ENCODE results near the gene MAML2. TPM values are rescaled to one million over a fixed set of nuclear protein-coding genes. Genes with fewer than 3 reads are reported as not detected.

Gene MAML2
- total and polyA plus RNA-seq, 2 of the 13 experiments (the other 11 are each of a cell fraction or from before 2014, with no cell fraction given) = 2.3 to 25.9 TPM

- ATAC-seq = no peak
- H3K4me3 ChIP-seq (replicated peaks in 1 of 3; ENCODE audit: insufficient read depth in 1 of 3, low read depth in 2 of 3, low read length in 3 of 3) = no peak overlapping the region
- no peaks in the 10 kb centered on the region for H3K36me3 ChIP-seq (replicated peaks in 1 of 2; ENCODE audit: control insufficient read depth in 1 of 2, insufficient read depth in 2 of 2, low read length in 2 of 2)
- peaks cover 30% of the 10 kb centered on the region for H3K4me1 ChIP-seq (ENCODE audit: insufficient read depth, low read length)
- no peaks in the 10 kb centered on the region for H4K20me1 ChIP-seq (ENCODE audit: insufficient read depth, low read length)
- no peak overlapping the region for H3K27ac ChIP-seq (ENCODE audit: extremely low read length, insufficient read depth, low read length)
- no peak overlapping the region for H2AFZ ChIP-seq (ENCODE audit: low read length)
- H3K9ac ChIP-seq (ENCODE audit: insufficient read depth, low read depth, low read length) = no peak overlapping the region
- in situ Hi-C loops (cut with HindIII; ENCODE audit: extremely low pct_ligation_motif_present, low pct_unique_long_range_greater_than_20kb) (no loop called here), intact Hi-C loops (cut with micrococcal nuclease; ENCODE audit: unreplicated experiment) (no loop called here)
- no peak overlapping the region for H3K4me2 ChIP-seq (ENCODE audit: low read depth, low read length)
- CTCF ChIA-PET (ENCODE audit: low intra/inter-chr PET ratio, low total read pairs) = no interaction called here
- no peak for TF ChIP-seq ZNF234 (CRISPR knock-in tag; conservative IDR thresholded peaks at IDR 0.05)
- TF ChIP-seq ZNF121 (CRISPR knock-in tag; IDR thresholded peaks at IDR 0.05) = no peak
- no peak for TF ChIP-seq ZNF678 (CRISPR knock-in tag; IDR thresholded peaks at IDR 0.05)
- no peak for TF ChIP-seq BORCS8-MEF2B (CRISPR knock-in tag; IDR thresholded peaks at IDR 0.05)
- no peak for TF ChIP-seq PHF21A (CRISPR knock-in tag; IDR thresholded peaks at IDR 0.05)
- TF ChIP-seq YY1 (IDR thresholded peaks at IDR 0.05; ENCODE audit: insufficient read depth, insufficient replicate concordance, low read depth, low read length) = no peak
- TF ChIP-seq ZKSCAN5 (CRISPR knock-in tag; IDR thresholded peaks at IDR 0.05) = no peak
- POLR2A ChIA-PET = no interaction called here
- BruUV-seq (replicated peaks) = no TSS peak
- H3K79me2 ChIP-seq (ENCODE audit: insufficient read depth, low read length) = no peaks in the 10 kb centered on the region
- FAIRE-seq = no peak
- WGBS (ENCODE audit: low lambda C conversion rate) = 94% methylated on average over 4 of the region's 4 CpGs
- H3K27me3 ChIP-seq (ENCODE audit: control insufficient read depth in 1 of 2, insufficient read depth in 2 of 2, low read length in 2 of 2) = no peaks in the 10 kb centered on the region
- H3K9me3 ChIP-seq (ENCODE audit: low read length) = no peaks in the 10 kb centered on the region
- no peak for DNase-seq (ENCODE audit: low spot score)
Measured at GRCh38 chr11:96167203-96167758, 175.7 kb downstream of the MAML2 start.

- TF ChIP-seq, protein P1, sequence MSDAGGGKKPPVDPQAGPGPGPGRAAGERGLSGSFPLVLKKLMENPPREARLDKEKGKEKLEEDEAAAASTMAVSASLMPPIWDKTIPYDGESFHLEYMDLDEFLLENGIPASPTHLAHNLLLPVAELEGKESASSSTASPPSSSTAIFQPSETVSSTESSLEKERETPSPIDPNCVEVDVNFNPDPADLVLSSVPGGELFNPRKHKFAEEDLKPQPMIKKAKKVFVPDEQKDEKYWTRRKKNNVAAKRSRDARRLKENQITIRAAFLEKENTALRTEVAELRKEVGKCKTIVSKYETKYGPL (CRISPR knock-in tag; IDR thresholded peaks at IDR 0.05) = no peak
- TF ChIP-seq, protein P2, sequence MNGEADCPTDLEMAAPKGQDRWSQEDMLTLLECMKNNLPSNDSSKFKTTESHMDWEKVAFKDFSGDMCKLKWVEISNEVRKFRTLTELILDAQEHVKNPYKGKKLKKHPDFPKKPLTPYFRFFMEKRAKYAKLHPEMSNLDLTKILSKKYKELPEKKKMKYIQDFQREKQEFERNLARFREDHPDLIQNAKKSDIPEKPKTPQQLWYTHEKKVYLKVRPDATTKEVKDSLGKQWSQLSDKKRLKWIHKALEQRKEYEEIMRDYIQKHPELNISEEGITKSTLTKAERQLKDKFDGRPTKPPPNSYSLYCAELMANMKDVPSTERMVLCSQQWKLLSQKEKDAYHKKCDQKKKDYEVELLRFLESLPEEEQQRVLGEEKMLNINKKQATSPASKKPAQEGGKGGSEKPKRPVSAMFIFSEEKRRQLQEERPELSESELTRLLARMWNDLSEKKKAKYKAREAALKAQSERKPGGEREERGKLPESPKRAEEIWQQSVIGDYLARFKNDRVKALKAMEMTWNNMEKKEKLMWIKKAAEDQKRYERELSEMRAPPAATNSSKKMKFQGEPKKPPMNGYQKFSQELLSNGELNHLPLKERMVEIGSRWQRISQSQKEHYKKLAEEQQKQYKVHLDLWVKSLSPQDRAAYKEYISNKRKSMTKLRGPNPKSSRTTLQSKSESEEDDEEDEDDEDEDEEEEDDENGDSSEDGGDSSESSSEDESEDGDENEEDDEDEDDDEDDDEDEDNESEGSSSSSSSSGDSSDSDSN (CRISPR knock-in tag; IDR thresholded peaks at IDR 0.05) = no peak
- TF ChIP-seq ZNF136 (CRISPR knock-in tag; IDR thresholded peaks at IDR 0.05; ENCODE audit: low read depth) (no peak), ZSCAN29 (CRISPR knock-in tag; conservative IDR thresholded peaks at IDR 0.05) (no peak), ZFP36L2 (CRISPR knock-in tag; IDR thresholded peaks at IDR 0.05) (no peak), ZNF180 (CRISPR knock-in tag; IDR thresholded peaks at IDR 0.05; ENCODE audit: borderline replicate concordance, low read depth) (no peak), ZUFSP (CRISPR knock-in tag; IDR thresholded peaks at IDR 0.05; ENCODE audit: borderline replicate concordance) (no peak)
- no peaks in the 10 kb centered on the region for H3K9me3 ChIP-seq (ENCODE audit: low read length)
- DNase-seq (ENCODE audit: low spot score) (no peak), FAIRE-seq (no peak), ATAC-seq (no peak)
- H3K27ac ChIP-seq (ENCODE audit: extremely low read length, insufficient read depth, low read length) = no peak overlapping the region
- H4K20me1 ChIP-seq (ENCODE audit: insufficient read depth, low read length) = no peaks in the 10 kb centered on the region
- no peak overlapping the region for H3K9ac ChIP-seq (ENCODE audit: insufficient read depth, low read depth, low read length)
- BruUV-seq (replicated peaks) = no TSS peak
- ChIA-PET CTCF (ENCODE audit: low intra/inter-chr PET ratio, low total read pairs) (no interaction called here), POLR2A (no interaction called here)
- peaks cover 35% of the 10 kb centered on the region for H3K4me1 ChIP-seq (ENCODE audit: insufficient read depth, low read length)
- no peak overlapping the region for H3K4me3 ChIP-seq (replicated peaks in 1 of 3; ENCODE audit: insufficient read depth in 1 of 3, low read depth in 2 of 3, low read length in 3 of 3)
- 0 out of 5 replicates have a peak, but pooled peaks cover 0 to 2% of the 10 kb centered on the region in 2 experiments for H3K36me3 ChIP-seq (replicated peaks in 1 of 2; ENCODE audit: control insufficient read depth in 1 of 2, insufficient read depth in 2 of 2, low read length in 2 of 2)
- H3K27me3 ChIP-seq (ENCODE audit: control insufficient read depth in 1 of 2, insufficient read depth in 2 of 2, low read length in 2 of 2) = no peaks in the 10 kb centered on the region
- no peak overlapping the region for H2AFZ ChIP-seq (ENCODE audit: low read length)
- no peak overlapping the region for H3K4me2 ChIP-seq (ENCODE audit: low read depth, low read length)
- WGBS (ENCODE audit: low lambda C conversion rate) = over 99% methylated on average over 6 of the region's 6 CpGs
- no peaks in the 10 kb centered on the region for H3K79me2 ChIP-seq (ENCODE audit: insufficient read depth, low read length)
- in situ Hi-C loops (cut with HindIII; ENCODE audit: extremely low pct_ligation_motif_present, low pct_unique_long_range_greater_than_20kb) = no loop called here
- intact Hi-C loops (cut with micrococcal nuclease; ENCODE audit: unreplicated experiment) = no loop called here
Measured at GRCh38 chr11:96162816-96163499, 180.0 kb downstream of the MAML2 start.
